Stimulated activated CD8-positive, alpha-beta memory T cell treated with anti-CD3 and anti-CD28 coated beads, Interleukin-15, amount 100 ng/mL, for 1 hour (primary cell): ENCODE results near the gene CAMK2G.
"Not testable (repeated sequence)": the region's sequence is repeated elsewhere in the genome, so short reads cannot be mapped to it uniquely, and the experiment has no call there.

Experiments
- DNase-seq: peaks from one replicate; pipeline ENCODE4 v3.0.0-alpha.2; 2020; ENCODE audit warnings: low read depth

The CAMK2G gene

DNA sequence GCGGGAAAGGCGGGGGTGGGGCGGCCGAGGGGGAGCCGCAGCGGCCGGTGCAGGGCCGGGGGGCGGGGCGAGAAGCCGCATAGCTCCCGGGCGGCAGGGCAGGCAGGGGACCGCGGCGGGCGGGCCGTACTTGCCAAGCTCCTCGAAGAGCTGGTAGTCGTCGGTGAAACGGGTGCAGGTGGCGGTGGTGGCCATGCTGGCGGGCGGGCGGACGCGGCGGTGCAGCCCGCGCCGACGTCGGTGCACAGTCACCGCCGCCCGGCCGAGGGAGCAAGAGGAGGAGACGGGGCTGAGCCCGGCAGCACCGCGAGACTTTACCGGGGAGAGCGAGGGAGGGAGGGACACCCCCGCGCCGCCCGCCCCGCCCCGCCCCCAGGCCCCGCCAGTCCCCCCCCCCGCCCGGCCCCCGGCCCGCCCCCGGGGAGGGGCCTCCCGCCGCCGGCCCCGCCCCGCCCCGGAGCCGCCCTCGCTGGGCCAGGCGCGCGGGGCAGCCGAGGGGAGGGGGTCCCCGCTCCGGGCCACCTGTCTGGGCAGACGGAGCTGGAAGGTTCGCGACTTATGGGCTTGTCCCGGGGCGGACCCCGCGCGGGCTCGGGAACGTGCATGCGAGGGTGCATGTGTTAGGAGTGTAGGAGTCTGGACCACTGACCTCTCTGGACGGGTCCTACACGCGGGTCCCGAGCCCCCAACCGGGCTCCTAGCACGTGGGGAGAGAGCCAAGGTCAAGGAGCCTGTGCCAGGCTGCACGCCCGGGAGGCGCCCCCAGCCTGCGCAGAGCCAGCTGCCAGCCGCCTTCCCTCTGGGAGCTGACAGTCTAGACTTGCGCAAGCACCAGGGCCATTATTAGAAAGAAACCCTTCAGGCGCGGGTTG, at the start of gene CAMK2G:
CAMK2G (minus strand) TSS at position 289 of the 872 bp plus-strand sequence; CDS start at position 195, 94 bp downstream.
- peak; percentile 57 for DNase-seq

DNA sequence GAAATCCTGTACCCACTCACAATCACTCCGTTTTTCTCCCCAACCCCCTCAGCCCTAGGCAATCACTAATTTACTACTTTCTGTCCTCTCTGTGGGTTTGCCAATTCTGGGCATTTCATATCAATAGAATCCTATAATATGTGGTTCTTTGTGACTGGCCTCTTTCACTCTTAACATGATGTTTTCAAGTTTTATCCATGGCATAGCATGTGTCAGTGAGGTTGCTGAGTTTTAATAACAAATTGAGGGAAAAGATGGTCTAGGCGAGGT, 48.4 kb upstream of the CAMK2G start:
- no peak for DNase-seq

DNA sequence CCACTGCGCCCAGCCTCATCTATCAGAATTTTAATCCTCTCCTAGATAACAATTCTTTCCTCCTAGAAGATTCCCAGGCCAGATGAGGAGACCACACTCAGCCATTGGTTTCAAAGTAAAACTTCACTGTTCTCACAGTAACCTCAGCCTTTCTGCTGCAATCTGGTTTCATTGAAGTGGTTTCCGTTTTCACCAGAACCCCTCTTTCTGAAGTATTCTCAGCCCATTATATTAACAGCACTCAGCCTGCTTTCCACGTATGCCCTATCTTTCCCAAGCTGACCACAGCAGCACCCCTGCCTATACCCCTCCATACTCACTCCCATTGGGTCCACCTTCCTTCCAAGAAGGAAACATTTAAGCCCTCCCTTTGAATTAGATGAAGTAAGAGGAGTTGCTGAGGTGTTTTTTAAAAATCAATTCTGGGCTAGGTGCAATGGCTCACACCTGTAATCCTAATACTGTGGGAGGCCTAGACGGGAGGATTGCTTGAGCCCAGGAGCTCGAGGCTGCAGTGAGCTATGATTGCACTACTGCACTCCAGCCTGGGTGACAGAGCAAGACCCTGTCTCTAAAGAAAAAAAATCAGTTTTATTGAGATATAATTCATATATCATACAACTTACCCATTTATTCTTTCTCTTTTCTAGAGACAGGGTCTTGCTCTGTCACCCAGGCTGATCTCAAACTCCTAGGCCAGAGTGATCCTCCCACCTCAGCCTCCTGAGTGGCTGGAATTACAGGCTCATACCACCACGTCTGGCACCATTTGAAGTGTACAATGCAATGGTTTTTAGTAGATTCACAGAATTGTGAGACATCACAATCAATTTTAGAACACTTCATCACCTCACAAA, 47.9 kb upstream of the CAMK2G start:
- DNase-seq = no peak

DNA sequence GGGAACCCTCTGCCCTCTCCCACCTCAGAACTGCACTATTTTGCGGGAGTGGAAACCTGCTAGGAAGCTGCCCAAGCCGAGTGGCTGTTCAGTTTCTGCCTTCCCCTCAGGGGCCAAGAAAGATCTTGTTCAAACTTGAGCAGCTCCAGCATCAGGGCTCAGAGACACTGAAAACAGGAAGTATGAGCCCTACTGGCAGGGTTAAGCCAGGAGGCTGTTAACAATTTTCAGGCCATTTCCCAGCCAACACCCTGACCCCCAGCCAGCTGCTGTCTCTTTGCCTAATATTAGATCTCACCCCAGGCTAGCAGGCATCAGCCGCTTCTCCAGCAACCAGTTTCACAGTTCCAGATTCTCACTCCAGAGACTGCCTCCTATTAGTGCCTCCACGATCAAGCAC, 45.7 kb upstream of the CAMK2G start:
- no peak for DNase-seq

DNA sequence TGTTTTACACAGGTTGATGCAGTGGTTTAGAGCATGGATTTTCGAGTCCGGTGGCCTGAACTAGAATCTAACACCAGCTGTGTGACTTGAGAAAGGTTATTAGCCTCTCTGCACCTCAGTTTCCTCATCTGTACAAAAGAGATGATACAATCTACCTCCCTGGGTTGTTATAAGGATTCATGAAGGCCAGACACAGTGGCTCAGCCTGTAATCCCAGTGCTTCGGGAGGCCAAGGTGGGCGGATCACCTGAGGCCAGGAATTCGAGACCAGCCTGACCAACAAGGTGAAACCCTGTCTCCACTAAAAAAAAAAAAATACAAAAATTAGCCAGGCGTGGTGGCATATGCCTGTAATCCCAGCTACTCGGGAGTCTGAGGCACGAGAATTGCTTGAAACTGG, 45.1 kb upstream of the CAMK2G start:
- DNase-seq = not testable (repeated sequence)

DNA sequence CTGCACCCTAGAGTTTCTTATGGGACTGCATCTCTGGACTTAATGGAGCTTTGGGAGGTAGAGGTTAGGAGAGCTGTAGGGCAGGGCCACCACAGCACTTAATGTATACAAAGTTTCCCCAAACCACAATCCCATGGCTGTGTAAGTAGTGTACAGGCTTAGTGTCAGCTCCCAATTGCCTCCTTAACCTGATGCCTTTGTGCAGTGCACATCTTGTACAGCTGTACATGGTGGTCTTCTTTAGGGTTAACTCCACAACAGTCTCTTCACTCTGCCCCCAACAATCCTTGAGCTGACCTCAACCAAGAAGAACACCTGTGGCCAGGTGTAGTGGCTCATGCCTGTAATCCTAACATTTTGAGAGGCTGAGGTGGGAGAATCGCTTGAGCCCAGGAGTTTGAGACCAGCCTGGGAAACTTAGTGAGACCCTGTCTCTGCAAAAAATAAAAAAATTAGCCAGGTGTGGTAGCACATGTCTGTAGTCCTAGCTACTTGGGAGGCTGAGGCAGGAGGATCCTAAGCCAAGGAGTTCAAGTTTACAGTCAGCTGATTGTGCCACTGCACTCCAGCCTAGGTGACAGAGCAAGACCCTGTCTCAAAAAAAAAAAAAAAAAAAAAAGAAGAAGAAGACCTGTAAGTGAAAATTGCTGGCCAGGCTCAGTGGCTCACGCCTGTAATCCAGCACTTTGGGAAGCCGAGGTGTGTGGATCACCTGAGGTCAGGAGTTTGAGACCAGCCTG, 43.4 kb upstream of the CAMK2G start:
- DNase-seq = no peak

DNA sequence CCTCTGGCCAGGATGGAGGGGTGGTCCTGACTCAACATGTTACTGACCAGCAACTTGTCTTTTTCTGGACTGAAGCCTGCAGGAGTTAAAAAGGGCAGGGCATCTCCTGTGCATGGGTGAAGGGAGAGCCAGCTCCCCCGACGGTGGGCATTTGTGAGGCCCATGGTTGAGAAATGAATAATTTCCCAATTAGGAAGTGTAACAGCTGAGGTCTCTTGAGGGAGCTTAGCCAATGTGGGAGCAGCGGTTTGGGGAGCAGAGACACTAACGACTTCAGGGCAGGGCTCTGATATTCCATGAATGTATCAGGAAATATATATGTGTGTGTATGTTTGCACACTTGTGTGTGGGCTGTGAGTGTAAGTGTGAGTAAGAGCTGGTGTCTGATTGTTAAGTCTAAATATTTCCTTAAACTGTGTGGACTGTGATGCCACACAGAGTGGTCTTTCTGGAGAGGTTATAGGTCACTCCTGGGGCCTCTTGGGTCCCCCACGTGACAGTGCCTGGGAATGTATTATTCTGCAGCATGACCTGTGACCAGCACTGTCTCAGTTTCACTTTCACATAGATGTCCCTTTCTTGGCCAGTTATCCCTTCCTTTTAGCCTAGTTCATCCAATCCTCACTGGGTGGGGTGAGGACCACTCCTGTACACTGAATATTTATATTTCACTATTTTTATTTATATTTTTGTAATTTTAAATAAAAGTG, 42.6 kb upstream of the CAMK2G start:
- DNase-seq = no peak

DNA sequence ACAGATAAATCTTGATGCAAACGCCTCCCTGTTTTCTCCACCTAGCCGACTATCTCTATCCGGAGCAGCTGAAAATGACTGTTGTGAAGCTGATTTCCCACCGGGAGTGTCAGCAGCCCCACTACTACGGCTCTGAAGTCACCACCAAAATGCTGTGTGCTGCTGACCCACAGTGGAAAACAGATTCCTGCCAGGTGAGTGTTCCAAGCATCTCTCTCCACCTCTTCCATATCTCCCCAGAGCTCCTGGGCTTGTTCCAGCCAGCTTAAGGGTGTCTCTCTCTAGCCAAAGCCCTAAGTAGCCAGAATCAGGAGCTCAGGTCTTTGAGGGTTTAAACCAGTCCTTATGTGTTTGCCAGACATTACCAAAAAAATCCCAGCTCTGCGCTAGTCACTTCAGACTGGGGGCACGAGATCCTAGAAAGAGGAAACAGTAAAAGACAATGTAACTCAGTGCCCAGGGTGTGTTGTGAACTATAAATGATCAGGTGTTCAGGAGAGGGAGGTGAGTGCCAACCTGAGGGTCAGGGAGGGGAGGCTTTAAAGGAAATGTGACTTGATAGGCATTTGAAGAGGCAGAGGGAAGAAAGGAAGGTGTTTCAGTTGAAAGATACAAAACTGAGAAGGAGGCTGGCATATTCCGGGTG, 41.0 kb upstream of the CAMK2G start:
- no peak for DNase-seq

DNA sequence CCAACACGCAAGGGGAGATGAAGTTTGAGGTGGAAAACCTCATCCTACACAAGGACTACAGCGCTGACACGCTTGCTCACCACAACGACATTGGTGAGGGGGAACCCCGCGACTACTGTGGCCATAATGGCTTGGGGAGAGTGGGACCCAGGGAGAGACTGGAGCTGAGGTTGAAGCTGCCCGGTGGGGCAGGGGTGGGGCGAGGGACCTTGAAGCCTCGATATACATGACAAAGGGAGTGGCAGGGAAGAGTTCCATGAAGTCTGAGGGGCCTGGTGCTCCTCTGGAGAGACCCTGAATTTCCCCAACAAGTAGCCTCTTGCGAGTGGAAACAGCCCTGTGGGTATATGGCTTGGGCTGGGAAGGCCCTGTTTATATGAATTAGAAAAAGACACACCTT, 39.7 kb upstream of the CAMK2G start:
- DNase-seq = no peak

DNA sequence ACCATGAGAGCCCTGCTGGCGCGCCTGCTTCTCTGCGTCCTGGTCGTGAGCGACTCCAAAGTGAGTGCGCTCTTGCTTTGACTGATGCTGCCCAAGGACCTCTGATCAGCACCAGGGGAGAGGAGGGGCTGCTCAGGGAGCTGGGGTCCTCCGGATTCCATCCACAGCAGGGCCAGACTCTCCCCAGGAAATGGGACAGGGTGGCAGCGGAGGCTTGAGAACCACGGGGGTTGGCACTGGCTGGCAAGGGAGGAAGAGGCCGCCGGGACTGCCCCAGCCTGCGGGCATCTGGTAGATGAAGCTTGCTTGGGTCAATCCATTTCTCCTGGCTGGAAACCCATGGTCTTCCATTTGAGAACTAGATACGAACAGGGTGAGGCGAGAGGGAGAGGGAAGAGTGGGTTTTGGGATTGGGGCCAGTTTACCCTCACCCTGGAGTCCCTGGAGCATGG, 37.2 kb upstream of the CAMK2G start:
- DNase-seq = no peak

DNA sequence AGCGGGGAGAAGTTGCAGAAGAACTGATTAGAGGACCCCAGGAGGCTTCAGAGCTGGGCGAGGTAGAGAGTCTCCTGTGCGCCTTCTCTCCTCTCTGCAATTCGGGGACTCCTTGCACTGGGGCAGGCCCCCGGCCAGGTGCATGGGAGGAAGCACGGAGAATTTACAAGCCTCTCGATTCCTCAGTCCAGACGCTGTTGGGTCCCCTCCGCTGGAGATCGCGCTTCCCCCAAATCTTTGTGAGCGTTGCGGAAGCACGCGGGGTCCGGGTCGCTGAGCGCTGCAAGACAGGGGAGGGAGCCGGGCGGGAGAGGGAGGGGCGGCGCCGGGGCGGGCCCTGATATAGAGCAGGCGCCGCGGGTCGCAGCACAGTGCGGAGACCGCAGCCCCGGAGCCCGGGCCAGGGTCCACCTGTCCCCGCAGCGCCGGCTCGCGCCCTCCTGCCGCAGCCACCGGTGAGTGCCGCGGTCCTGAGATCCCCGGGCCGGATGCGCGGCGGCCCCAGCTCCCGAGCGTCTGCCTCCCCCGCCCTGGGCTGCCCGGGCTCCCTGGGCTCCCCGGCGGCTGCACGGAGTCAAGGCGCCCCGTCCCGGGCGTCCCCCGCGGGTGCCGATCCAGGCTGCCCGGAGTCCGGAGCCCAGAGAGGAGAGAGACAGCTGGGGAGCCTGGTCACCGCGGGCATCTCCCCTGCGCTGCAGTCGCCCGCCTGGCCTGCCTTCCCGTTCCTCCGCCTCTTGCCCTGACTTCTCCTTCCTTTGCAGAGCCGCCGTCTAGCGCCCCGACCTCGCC, 36.6 kb upstream of the CAMK2G start, which contains the start of gene PLAU:
PLAU (plus strand) TSS at position 369 of the 789 bp plus-strand sequence. CDS start 424 bp downstream, outside the sequence.
- no peak for DNase-seq

DNA sequence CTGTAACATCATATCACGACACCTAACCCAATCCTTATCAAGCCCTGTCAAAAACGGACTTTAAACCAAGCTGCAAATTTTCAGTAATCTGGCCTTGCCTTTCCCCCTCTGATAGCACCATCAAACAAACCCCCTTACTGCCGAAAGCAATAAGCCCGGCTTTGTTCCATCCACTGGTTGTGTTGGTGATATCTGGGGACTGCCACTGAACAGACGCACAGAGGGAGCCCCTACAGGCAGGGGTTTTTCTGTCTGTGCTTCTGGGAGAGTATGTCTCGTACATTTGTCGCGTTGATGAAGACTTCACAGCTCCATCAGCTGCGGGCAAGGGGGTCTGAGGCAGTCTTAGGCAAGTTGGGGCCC, 36.0 kb upstream of the CAMK2G start:
- no peak for DNase-seq

DNA sequence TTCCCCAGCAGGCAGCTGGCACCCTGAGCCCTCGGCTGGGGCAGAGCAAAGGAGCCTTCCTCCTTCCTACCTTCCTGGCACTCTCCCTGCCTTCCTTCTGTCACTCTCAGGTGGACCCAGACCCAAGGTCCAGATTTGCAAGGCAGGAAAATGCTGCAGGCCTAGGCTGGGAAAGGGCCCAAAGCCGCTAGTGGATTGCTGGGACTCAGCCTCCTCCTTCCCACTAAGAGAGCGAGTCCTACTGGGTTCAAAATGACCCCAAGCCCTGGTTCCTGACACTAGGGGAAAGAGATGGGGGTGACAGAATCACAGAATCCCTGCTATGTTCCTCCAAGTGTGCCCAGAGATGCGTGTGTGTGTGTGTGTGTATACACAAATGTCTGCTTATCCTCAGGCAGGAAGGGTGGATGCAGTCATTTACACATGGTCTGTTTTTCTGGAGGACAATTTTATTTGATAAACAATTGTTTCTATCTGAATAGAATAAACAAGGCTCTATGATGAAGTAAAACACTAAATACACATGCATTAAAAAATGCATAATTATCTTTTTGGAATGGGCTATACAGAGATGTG, 35.3 kb upstream of the CAMK2G start:
- DNase-seq = no peak

DNA sequence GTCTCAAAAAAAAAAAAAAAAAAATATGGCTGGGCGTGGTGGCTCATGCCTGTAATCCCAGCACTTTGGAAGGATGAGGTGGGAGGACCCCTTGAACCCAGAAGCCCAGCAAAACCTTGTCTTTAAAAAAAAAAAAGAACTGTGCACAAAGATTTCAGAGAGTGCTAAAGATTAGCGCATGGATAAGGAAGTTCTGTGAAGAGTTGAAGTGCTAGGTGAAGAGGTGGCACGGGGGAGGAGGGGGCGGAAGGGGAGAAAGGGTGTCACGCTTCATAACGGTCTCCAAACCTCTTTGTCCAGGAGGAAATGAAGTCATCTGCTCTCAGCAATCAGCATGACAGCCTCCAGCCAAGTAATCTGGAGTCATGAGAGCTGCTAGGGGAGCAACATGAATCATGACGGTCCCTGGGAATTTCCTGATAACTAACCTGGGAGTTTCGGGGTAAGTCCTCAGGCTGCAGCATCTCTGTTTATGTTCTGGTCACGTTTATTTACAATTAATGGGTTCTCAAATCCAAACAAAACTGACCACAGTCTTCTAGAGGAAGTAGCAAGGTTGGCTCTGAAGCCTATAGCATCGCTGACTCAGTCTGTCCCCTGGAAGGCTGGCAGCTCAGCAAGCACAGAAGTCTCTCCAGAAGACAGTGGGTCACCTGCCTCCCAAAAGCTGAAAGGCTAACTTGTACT, 34.6 kb upstream of the CAMK2G start:
- no peak for DNase-seq

DNA sequence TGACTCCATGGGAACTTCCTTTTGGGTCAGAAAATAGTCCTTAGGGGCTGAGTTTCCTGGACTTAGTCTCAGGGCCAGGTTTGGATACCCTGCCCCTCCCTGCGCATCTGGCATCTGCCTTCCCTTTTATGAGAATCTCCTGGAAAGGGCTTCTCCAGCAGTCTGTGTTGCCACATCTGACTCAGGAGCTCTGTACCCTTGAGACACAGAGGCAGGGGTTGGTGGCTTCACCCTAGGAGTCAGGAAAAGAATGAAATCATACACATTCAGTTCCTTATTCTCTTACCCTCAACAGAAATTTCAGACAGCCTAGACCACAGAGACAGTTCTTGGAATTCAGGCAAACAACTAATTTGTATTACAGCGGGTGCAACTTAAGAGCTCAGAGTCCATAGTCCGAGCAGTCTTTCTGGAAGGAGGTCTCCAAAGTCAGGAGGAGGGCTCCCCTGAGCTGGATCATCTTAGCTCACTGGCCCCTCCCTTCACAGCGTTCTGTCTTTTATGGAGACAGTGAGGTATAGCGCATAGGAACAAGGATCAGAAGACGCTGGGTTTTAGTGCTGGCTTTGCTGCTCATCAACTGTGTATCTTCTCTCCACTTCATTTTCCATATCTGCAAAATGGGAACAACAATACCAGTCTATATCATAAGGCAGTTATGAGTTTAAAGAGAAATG, 33.6 kb upstream of the CAMK2G start:
- DNase-seq = no peak

DNA sequence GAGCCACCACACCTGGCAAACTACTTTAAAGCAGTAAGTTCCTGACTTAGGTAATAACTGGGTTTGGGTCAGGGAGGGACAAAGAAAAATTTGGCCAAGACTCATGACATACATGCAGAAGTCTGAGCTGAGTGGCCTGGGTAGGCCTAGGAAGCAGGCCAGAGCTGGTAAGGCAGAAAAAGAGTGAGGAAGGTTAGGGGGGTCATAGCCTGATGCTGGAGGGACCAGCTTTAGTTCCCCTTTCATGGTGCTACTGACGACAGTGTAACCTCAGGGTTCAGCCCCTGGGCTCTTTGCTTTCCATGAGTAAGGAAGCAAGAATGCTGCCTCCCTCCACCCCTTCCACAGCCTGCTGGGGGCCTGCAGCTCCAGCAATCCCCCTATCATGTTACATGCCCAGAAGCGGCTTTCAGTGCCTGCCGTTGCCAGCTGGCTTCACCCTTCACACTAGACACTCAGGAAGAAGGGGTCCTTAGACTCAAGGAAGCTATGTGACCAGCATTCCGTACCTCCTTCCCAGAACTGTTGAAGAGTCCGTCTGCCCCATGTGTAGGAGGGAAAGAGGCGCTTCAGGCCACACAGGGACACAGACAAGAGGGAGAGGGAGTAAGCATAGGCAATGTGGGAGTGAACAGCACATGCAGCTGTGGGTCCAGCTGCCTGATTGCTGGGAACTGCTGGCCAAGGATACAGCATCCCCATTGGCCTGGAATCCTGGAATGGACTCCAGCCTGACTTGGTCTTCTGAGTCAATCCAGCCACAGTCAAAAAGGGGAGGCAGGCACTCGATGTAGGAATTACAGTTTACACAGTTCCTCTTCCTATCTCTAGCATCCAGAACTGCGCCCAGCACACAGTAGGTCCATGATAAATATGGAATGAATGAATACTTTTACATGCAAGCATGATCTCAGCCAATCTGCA, 32.4 kb upstream of the CAMK2G start:
- DNase-seq = no peak

DNA sequence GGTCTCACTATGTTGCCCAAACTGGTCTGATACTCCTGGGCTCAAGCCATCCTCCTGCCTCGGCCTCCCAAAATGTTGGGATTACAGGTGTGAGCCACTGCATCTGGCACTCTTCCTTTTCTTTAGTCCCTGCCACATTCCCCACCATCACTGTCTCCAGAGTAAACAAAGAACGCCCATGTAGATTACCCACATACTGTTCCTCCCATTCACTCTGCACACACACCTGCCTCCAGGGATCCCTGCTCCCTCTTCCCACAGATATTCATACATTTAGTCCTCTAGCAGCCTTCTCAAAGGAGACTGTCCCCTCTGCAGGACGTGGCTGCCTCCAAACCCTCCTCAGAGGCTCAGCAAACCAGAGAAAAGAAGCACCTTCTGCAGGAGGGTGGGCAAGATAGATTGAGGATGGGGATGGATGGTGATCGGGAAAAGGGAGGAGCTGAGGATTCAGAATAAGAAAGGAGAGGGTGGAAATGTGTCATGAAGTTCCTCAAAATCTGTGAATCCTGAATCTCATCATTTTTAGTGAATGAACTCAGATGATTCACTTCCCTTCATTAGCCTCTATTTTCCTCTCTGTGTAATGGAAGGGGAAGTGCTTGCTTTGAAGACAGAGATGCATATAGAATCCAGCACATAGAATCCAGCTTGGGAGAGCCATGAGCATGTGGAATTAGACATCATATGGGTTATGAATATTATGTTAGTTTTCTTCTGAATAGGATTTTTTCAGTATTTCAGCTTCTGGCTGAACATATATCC, 31.1 kb upstream of the CAMK2G start:
- no peak for DNase-seq
